Activated gamma-delta T cell treated with Interleukin-2 at 50 U/mL for 16 hours (primary cell): Measurements from ENCODE around the gene PRADC1.
"Not testable (repeated sequence)": the region's sequence is repeated elsewhere in the genome, so short reads cannot be mapped to it uniquely, and the experiment has no call there.

Experiments used
- DNase-seq: peaks from one replicate; pipeline ENCODE4 v3.0.0-alpha.2; 2020

The PRADC1 gene

DNA sequence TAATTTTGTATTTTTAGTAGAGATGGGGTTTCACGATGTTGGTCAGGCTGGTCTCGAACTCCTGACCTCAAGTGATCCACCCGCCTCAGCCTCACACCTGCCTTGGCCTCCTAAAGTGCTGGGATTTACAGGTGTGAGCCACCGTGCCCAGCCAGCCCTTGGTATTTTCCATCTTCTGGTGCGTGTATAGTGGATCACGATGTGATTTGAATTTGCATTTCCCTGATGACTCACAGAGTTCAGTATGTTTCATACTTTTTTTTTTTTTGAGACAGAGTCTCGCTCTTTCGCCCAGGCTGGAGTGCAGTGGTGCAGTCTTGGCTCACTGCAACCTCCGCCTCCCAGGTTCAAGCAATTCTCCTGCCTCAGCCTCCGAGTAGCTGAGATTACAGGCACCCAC is 32.8 kb downstream of the PRADC1 start:
- not testable (repeated sequence) for DNase-seq

- DNase-seq, result no peak
Measured at GRCh38 chr2:73197579-73197978, 35.5 kb downstream of the PRADC1 start.

- DNase-seq, result no peak
Measured at GRCh38 chr2:73187549-73187948, 45.5 kb downstream of the PRADC1 start.

DNA sequence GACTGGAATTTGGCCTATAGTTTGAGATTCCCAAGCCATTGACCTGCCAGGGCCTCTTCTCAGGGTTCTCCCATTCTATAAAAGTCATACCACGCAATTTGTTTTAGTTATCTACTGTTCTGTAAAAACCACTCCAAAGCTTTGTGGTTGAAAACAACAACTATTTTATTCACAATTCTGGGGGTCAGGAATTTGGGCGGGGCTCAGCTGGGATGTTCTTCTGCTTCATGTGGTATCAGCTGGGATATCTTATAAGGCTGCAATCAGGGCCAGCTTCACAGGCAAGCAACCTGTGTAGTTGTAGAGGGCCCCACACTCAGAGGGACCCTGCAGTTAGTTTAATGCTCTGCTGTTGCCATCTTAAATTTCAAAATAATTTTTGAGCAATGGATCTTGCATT is 47.1 kb downstream of the PRADC1 start:
- no peak for DNase-seq
